Measurements from ENCODE around the gene SUSD1.
"Not testable (repeated sequence)": the region's sequence is repeated elsewhere in the genome, so short reads cannot be mapped to it uniquely, and the experiment has no call there.

The SUSD1 gene

GRCh38 chr9:112129246-112129645, 45.9 kb downstream of the SUSD1 start:
- no peak for DNase-seq

- DNase-seq = not testable (repeated sequence)
These were observed 46.7 kb downstream of the SUSD1 start for GRCh38 chr9:112128399-112128798.

GRCh38 chr9:112127281-112127680, 47.8 kb downstream of the SUSD1 start:
- DNase-seq = no peak

GRCh38 chr9:112125951-112126388, 49.1 kb downstream of the SUSD1 start:
- DNase-seq = no peak

GRCh38 chr9:112124156-112124555, 50.9 kb downstream of the SUSD1 start:
- DNase-seq = peak; percentile 25

GRCh38 chr9:112121633-112122032, 53.5 kb downstream of the SUSD1 start:
- no peak for DNase-seq

- DNase-seq = no peak
These were observed 54.6 kb downstream of the SUSD1 start for GRCh38 chr9:112120439-112120925.

- DNase-seq = no peak
These were observed 55.1 kb downstream of the SUSD1 start for GRCh38 chr9:112120030-112120341.

GRCh38 chr9:112119225-112120029, 55.7 kb downstream of the SUSD1 start:
- no peak for DNase-seq

GRCh38 chr9:112118009-112118408, 57.1 kb downstream of the SUSD1 start:
- no peak for DNase-seq

- no peak for DNase-seq
These were observed 58.9 kb downstream of the SUSD1 start for GRCh38 chr9:112115970-112116753.

GRCh38 chr9:112115109-112115508, 60.0 kb downstream of the SUSD1 start:
- DNase-seq = no peak

- no peak for DNase-seq
These were observed 62.0 kb downstream of the SUSD1 start for GRCh38 chr9:112112941-112113681.

GRCh38 chr9:112112519-112112918, 62.6 kb downstream of the SUSD1 start:
- DNase-seq = no peak

GRCh38 chr9:112111461-112111860, 63.6 kb downstream of the SUSD1 start:
- DNase-seq = no peak

- DNase-seq = no peak
These were observed 64.4 kb downstream of the SUSD1 start for GRCh38 chr9:112110777-112111113.

- DNase-seq = no peak
These were observed 64.9 kb downstream of the SUSD1 start for GRCh38 chr9:112110094-112110776.

- DNase-seq = no peak
These were observed 70.2 kb downstream of the SUSD1 start for GRCh38 chr9:112104901-112105300.

GRCh38 chr9:112104401-112104800, 70.7 kb downstream of the SUSD1 start:
- no peak for DNase-seq

GRCh38 chr9:112103405-112103804, 71.7 kb downstream of the SUSD1 start:
- DNase-seq = no peak

GRCh38 chr9:112097712-112098688, 77.1 kb downstream of the SUSD1 start:
- no peak for DNase-seq

Data from NCI-H187 treated with DMSO at 0.1 percent for 48 hours (cell line).